Endothelial cell of umbilical vein (primary cell): ENCODE measurements around the gene TICAM1.

ENCODE experiments used
- CTCF ChIP-seq, 2 donors: IDR thresholded peaks; 1 replicate in 1 of 2; 2 replicates in 1 of 2; pipeline ENCODE4 v1.5.1; 2011; ENCODE audit warnings: low read length in 2 of 2, mild to moderate bottlenecking in 2 of 2, moderate library complexity in 2 of 2, control low read depth in 1 of 2, inconsistent platforms in 1 of 2, low read depth in 1 of 2; ENCODE audit not compliant: insufficient read depth in 1 of 2; ENCODE audit errors: extremely low read depth in 1 of 2
- EZH2 ChIP-seq: IDR thresholded peaks from 2 replicates; pipeline ENCODE4 v1.6.1; 2012; ENCODE audit warnings: borderline replicate concordance, low read depth, mild to moderate bottlenecking, moderate library complexity, low read length, inconsistent platforms; ENCODE audit not compliant: severe bottlenecking
- POLR2A ChIP-seq: IDR thresholded peaks from 2 replicates; pipeline ENCODE4 v1.6.1; 2012; ENCODE audit warnings: low read depth, mild to moderate bottlenecking, control low read depth, low read length
- POLR2AphosphoS5 ChIP-seq: IDR thresholded peaks from 2 replicates; pipeline ENCODE4 v1.6.1; 2012; ENCODE audit warnings: low read depth, mild to moderate bottlenecking, control low read depth, low read length, moderate library complexity; ENCODE audit not compliant: insufficient read depth

GRCh38 chr19:4877753-4878490 lies 46.4 kb upstream of the TICAM1 start:
- TF ChIP-seq POLR2A (no peak), CTCF (IDR thresholded peaks at IDR 0.05; ENCODE audit: extremely low read depth in 1 of 2, insufficient read depth in 1 of 2, low read depth in 1 of 2, low read length in 2 of 2) (no peak), EZH2 (no peak), POLR2AphosphoS5 (no peak)
